H9 (cell line): ENCODE results near the gene KRTAP6-1. TPM values are rescaled to one million over a fixed set of nuclear protein-coding genes. Genes with fewer than 3 reads are reported as not detected.

Experiments
- DNase-seq: peaks from one replicate; pipeline ENCODE4 v3.0.0-alpha.2; 2017
- H2AFZ ChIP-seq: one replicate; pipeline ENCODE4 v1.6.1; 2013; ENCODE audit warnings: mild to moderate bottlenecking, low read length, control low read depth, moderate library complexity
- H2AK5ac ChIP-seq: 2 replicates; pipeline ENCODE4 v1.6.1; 2013; ENCODE audit warnings: low read length, control low read depth, mixed read lengths; ENCODE audit not compliant: insufficient read length
- H2BK120ac ChIP-seq: one replicate; pipeline ENCODE4 v1.6.1; 2013; ENCODE audit warnings: low read depth, mild to moderate bottlenecking, low read length, control low read depth, inconsistent platforms; ENCODE audit not compliant: poor library complexity, severe bottlenecking
- H2BK12ac ChIP-seq: 2 replicates; pipeline ENCODE4 v1.6.1; 2013; ENCODE audit warnings: low read length, control low read depth, mixed read lengths, low read depth; ENCODE audit not compliant: insufficient read length
- H2BK15ac ChIP-seq: 2 replicates; pipeline ENCODE4 v1.6.1; 2013; ENCODE audit warnings: low read depth, low read length, control low read depth
- H2BK20ac ChIP-seq: one replicate; pipeline ENCODE4 v1.6.1; 2013; ENCODE audit warnings: low read depth, mild to moderate bottlenecking, low read length, control low read depth, inconsistent platforms; ENCODE audit not compliant: poor library complexity, severe bottlenecking
- H2BK5ac ChIP-seq: 2 replicates; pipeline ENCODE4 v1.6.1; 2013; ENCODE audit warnings: low read length, control low read depth, mixed read lengths; ENCODE audit not compliant: insufficient read length
- H3K14ac ChIP-seq: 2 replicates; pipeline ENCODE4 v1.6.1; 2013; ENCODE audit warnings: low read length, control low read depth; ENCODE audit not compliant: insufficient read depth
- H3K18ac ChIP-seq: 2 replicates; pipeline ENCODE4 v1.6.1; 2013; ENCODE audit warnings: low read depth, mild to moderate bottlenecking, mixed read lengths, low read length, control low read depth; ENCODE audit not compliant: insufficient read length
- H3K23ac ChIP-seq: 2 replicates; pipeline ENCODE4 v1.6.1; 2013; ENCODE audit warnings: low read length, control low read depth, mixed read lengths, low read depth; ENCODE audit not compliant: insufficient read length
- H3K23me2 ChIP-seq: 2 replicates; pipeline ENCODE4 v1.6.1; 2013; ENCODE audit warnings: low read depth, mild to moderate bottlenecking, mixed read lengths, low read length, control low read depth; ENCODE audit not compliant: insufficient read length, poor library complexity, severe bottlenecking
- H3K27ac ChIP-seq: 2 replicates; pipeline ENCODE4 v1.5.1; 2013; ENCODE audit warnings: low read length, control low read depth, mixed read lengths, low read depth; ENCODE audit not compliant: insufficient read length
- H3K27me3 ChIP-seq: 2 replicates; pipeline ENCODE4 v1.6.1; 2013; ENCODE audit warnings: low read length, control low read depth, inconsistent platforms; ENCODE audit not compliant: insufficient read depth
- H3K4ac ChIP-seq: 2 replicates; pipeline ENCODE4 v1.6.1; 2013; ENCODE audit warnings: low read depth, mild to moderate bottlenecking, control low read depth, inconsistent platforms, low read length, moderate library complexity
- H3K4me1 ChIP-seq: 2 replicates; pipeline ENCODE4 v1.6.1; 2013; ENCODE audit warnings: low read length, control low read depth, inconsistent platforms; ENCODE audit not compliant: insufficient read depth
- H3K4me2 ChIP-seq: 2 replicates; pipeline ENCODE4 v1.6.1; 2013; ENCODE audit warnings: low read length, control low read depth, mixed read lengths; ENCODE audit not compliant: insufficient read length, insufficient read depth
- H3K56ac ChIP-seq: 2 replicates; pipeline ENCODE4 v1.6.1; 2013; ENCODE audit warnings: low read depth, mild to moderate bottlenecking, mixed read lengths, low read length, control low read depth; ENCODE audit not compliant: insufficient read length
- H3K79me1 ChIP-seq: 2 replicates; pipeline ENCODE4 v1.6.1; 2013; ENCODE audit warnings: low read depth, mild to moderate bottlenecking, moderate library complexity, low read length, control low read depth, inconsistent platforms; ENCODE audit not compliant: insufficient read depth, poor library complexity, severe bottlenecking
- H3K79me2 ChIP-seq: 2 replicates; pipeline ENCODE4 v1.6.1; 2013; ENCODE audit warnings: low read length, control low read depth, inconsistent platforms; ENCODE audit not compliant: insufficient read depth
- H3K9ac ChIP-seq: 2 replicates; pipeline ENCODE4 v1.6.1; 2013; ENCODE audit warnings: low read length, control low read depth, mixed read lengths; ENCODE audit not compliant: insufficient read length; ENCODE audit errors: extremely low read depth
- H3K9me3 ChIP-seq: one replicate; pipeline ENCODE4 v1.6.1; 2013; ENCODE audit warnings: low read depth, low read length, inconsistent platforms; ENCODE audit not compliant: control insufficient read depth
- H3T11ph ChIP-seq: one replicate; pipeline ENCODE4 v1.6.1; 2013; ENCODE audit warnings: mild to moderate bottlenecking, low read length, control low read depth, inconsistent platforms
- H4K20me1 ChIP-seq: one replicate; pipeline ENCODE4 v1.6.1; 2013; ENCODE audit not compliant: control insufficient read depth, insufficient read length, insufficient read depth
- H4K5ac ChIP-seq: 2 replicates; pipeline ENCODE4 v1.6.1; 2013; ENCODE audit warnings: low read depth, mild to moderate bottlenecking, mixed read lengths, low read length, control low read depth; ENCODE audit not compliant: insufficient read length
- H4K8ac ChIP-seq: replicated peaks from 2 replicates; pipeline ENCODE4 v1.6.1; 2013; ENCODE audit warnings: low read length, control low read depth, mixed read lengths, low read depth; ENCODE audit not compliant: insufficient read length
- H4K91ac ChIP-seq: 2 replicates; pipeline ENCODE4 v1.6.1; 2013; ENCODE audit warnings: low read depth, mild to moderate bottlenecking, moderate library complexity, mixed read lengths, low read length, control low read depth; ENCODE audit not compliant: insufficient read length
- H3K27ac Mint-ChIP-seq, 3 experiments: 2 replicates in 2 of 3; 3 replicates in 1 of 3; pipeline ENCODE4 v1.8.0; 2020 to 2021; ENCODE audit warnings: mixed read lengths in 3 of 3, mild to moderate bottlenecking in 1 of 3, moderate library complexity in 1 of 3
- H3K27me3 Mint-ChIP-seq: 2 replicates; pipeline ENCODE4 v1.8.0; 2021; ENCODE audit warnings: low read depth, mild to moderate bottlenecking, moderate library complexity, mixed read lengths
- H3K36me3 Mint-ChIP-seq, 3 experiments: 2 replicates in 2 of 3; 3 replicates in 1 of 3; pipeline ENCODE4 v1.8.0; 2020 to 2021; ENCODE audit warnings: low read depth in 3 of 3, mixed read lengths in 3 of 3; ENCODE audit not compliant: insufficient read depth in 1 of 3
- H3K4me1 Mint-ChIP-seq, 2 experiments: 2 replicates each; pipeline ENCODE4 v1.8.0; 2020; ENCODE audit warnings: mixed read lengths in 2 of 2
- H3K4me3 Mint-ChIP-seq, 2 experiments: 2 replicates in 1 of 2; 3 replicates in 1 of 2; pipeline ENCODE4 v1.8.0; 2020 to 2021; ENCODE audit warnings: mild to moderate bottlenecking in 2 of 2, mixed read lengths in 2 of 2, moderate library complexity in 1 of 2
- H3K9me3 Mint-ChIP-seq, 2 experiments: 2 replicates in 1 of 2; 3 replicates in 1 of 2; pipeline ENCODE4 v1.8.0; 2020; ENCODE audit warnings: mild to moderate bottlenecking in 2 of 2, mixed read lengths in 2 of 2, moderate library complexity in 1 of 2
- WGBS: extraction: QIAGEN DNeasy Blood & Tissue Kit; methylation state at CpG from one replicate; pipeline ENCODE4 v1.1.7; 2013; ENCODE audit warnings: missing lambda C conversion rate, low lambda C conversion rate, mixed read lengths; ENCODE audit not compliant: insufficient read length; ENCODE audit errors: extremely low coverage; 5-methylcytosine and 5-hydroxymethylcytosine counted together
- total RNA-seq: library from RNA; stranded (reverse); gene quantifications from 2 replicates; pipeline ENCODE4 v1.2.1, GENCODE V29; 2021
- TF ChIP-seq, protein P1 (sequence below): fragments of 200-600 bp; sonication (generic); conservative IDR thresholded peaks from 3 replicates; pipeline ENCODE4 v1.8.0; 2021; ENCODE audit warnings: antibody characterized with exemption, mild to moderate bottlenecking

The KRTAP6-1 gene
- total RNA-seq, 1 experiment from 2014 or later: not detected

DNA sequence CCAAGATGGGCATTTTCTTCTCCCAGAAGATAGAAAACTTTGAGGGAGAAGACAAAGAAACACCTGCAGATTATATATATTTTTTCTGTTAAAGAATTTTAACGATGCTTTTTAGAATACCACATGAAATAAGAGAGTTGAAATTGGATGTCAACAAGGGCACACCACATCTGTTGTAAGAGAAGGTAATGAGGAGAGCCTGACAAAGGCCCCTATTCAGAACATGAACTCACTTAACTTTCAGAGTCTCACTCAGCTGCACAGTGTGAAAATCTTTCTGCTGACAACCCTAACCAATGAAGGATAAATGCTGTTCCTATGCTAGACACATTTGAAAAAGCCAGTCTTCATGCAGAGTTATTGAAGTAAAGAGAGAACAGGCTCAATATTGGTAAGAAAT is 30.9 kb downstream of the KRTAP6-1 start:
- no peak for DNase-seq
- Histone ChIP-seq H3K9ac (no peak overlapping the region), H3K27ac (no peak overlapping the region), H4K5ac (no peak overlapping the region), H4K91ac (no peak overlapping the region), H3K56ac (no peak overlapping the region), H3K4me1 (no peaks in the 10 kb centered on the region), H4K20me1 (no peaks in the 10 kb centered on the region), H2BK15ac (no peak overlapping the region), H2BK120ac (no peak overlapping the region), H3K4ac (no peak overlapping the region), H3K4me2 (no peak overlapping the region), H2BK5ac (no peak overlapping the region), H3K27me3 (no peaks in the 10 kb centered on the region), H2BK20ac (no peak overlapping the region), H4K8ac (no peak overlapping the region), H3K23me2 (no peaks in the 10 kb centered on the region), H2AFZ (no peak overlapping the region), H2BK12ac (no peak overlapping the region), H3K79me1 (no peaks in the 10 kb centered on the region), H3K14ac (no peak overlapping the region), H3K9me3 (no peaks in the 10 kb centered on the region), H3T11ph (no peak overlapping the region), H3K79me2 (no peaks in the 10 kb centered on the region), H3K23ac (no peak overlapping the region), H3K18ac (no peak overlapping the region), H2AK5ac (no peak overlapping the region)
- Mint-ChIP-seq H3K36me3 (peaks cover 0 to 13% (median 0%) of the 10 kb centered on the region in 3 experiments; a peak in 1 of 7 replicates), H3K9me3 (peaks cover 0 to 3% of the 10 kb centered on the region in 2 experiments; a peak in 1 of 5 replicates), H3K4me1 (no peaks in the 10 kb centered on the region), H3K27ac (no peak overlapping the region), H3K4me3 (no peak overlapping the region), H3K27me3 (no peaks in the 10 kb centered on the region)
- TF ChIP-seq, protein P1, sequence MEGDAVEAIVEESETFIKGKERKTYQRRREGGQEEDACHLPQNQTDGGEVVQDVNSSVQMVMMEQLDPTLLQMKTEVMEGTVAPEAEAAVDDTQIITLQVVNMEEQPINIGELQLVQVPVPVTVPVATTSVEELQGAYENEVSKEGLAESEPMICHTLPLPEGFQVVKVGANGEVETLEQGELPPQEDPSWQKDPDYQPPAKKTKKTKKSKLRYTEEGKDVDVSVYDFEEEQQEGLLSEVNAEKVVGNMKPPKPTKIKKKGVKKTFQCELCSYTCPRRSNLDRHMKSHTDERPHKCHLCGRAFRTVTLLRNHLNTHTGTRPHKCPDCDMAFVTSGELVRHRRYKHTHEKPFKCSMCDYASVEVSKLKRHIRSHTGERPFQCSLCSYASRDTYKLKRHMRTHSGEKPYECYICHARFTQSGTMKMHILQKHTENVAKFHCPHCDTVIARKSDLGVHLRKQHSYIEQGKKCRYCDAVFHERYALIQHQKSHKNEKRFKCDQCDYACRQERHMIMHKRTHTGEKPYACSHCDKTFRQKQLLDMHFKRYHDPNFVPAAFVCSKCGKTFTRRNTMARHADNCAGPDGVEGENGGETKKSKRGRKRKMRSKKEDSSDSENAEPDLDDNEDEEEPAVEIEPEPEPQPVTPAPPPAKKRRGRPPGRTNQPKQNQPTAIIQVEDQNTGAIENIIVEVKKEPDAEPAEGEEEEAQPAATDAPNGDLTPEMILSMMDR: no peak
- no CpG with 5 or more reads among the region's 1 CpG for WGBS
